ENCODE data around the gene SMURF2.
A peak's percentile ranks its signal among the peaks of the same experiment; 100 is the strongest.

SMURF2 gene

GRCh38 chr17:64502809-64503208 is 159.3 kb downstream of the SMURF2 start:
- no peak for DNase-seq (ENCODE audit: low read depth)

- DNase-seq (ENCODE audit: low read depth), result no peak
Measured at GRCh38 chr17:64502021-64502420, 160.1 kb downstream of the SMURF2 start.

- DNase-seq (ENCODE audit: low read depth), result no peak
Measured at GRCh38 chr17:64500862-64501765, 161.0 kb downstream of the SMURF2 start.

GRCh38 chr17:64500487-64500859 is 161.6 kb downstream of the SMURF2 start:
- DNase-seq (ENCODE audit: low read depth), result no peak

GRCh38 chr17:64499805-64500486 is 162.2 kb downstream of the SMURF2 start:
- DNase-seq (ENCODE audit: low read depth), result no peak

- DNase-seq (ENCODE audit: low read depth), result no peak
Measured at GRCh38 chr17:64498308-64499203, 163.6 kb downstream of the SMURF2 start.

GRCh38 chr17:64497565-64498035 is 164.5 kb downstream of the SMURF2 start:
- DNase-seq (ENCODE audit: low read depth), result no peak

- DNase-seq (ENCODE audit: low read depth), result peak; percentile 93
Measured at GRCh38 chr17:64496786-64497564, 165.1 kb downstream of the SMURF2 start, which contains the start of gene POLG2. Gene POLG2, minus strand, starts transcription at chr17:64497054. Its CDS starts 86 bp downstream, at chr17:64496968.

- DNase-seq (ENCODE audit: low read depth), result no peak
Measured at GRCh38 chr17:64496348-64496785, 165.7 kb downstream of the SMURF2 start.
